Keratinocyte (primary cell): Measurements from ENCODE around the gene GASK1A.

Experiments
- CTCF ChIP-seq, 3 experiments: IDR thresholded peaks in 1 of 3; conservative IDR thresholded peaks in 1 of 3; optimal IDR thresholded peaks in 1 of 3; 2 replicates in 2 of 3; 3 replicates in 1 of 3; pipeline versions ENCODE3 to v1.5.1; 2011; ENCODE audit warnings: low read length in 3 of 3, mild to moderate bottlenecking in 3 of 3, moderate library complexity in 2 of 3, control low read depth in 1 of 3, inconsistent platforms in 1 of 3; ENCODE audit not compliant: insufficient read depth in 2 of 3; ENCODE audit errors: extremely low read depth in 1 of 3
- EZH2 ChIP-seq: IDR thresholded peaks from one replicate; pipeline ENCODE4 v1.6.1; 2012; ENCODE audit warnings: inconsistent platforms, mild to moderate bottlenecking, low read length, moderate library complexity

- TF ChIP-seq CTCF (optimal IDR thresholded peaks at IDR 0.05 in 1 of 3, IDR thresholded peaks at IDR 0.05 in 1 of 3, conservative IDR thresholded peaks at IDR 0.05 in 1 of 3; ENCODE audit: extremely low read depth in 1 of 3, insufficient read depth in 2 of 3, low read length in 3 of 3) (no peak), EZH2 (no peak)
These were observed 21.3 kb downstream of the GASK1A start for GRCh38 chr3:43000387-43000786.
